ENCODE data around the gene DLGAP1. TPM values are rescaled to one million over a fixed set of nuclear protein-coding genes. Genes with fewer than 3 reads are reported as not detected.

The DLGAP1 gene
- total and polyA plus RNA-seq, 2 of the 8 experiments (the other 6 are each of a cell fraction or from before 2014, with no cell fraction given) = 11.8 to 16.9 TPM

GRCh38 chr18:3692691-3693090, 762.4 kb downstream of the DLGAP1 start:
- DNase-seq (ENCODE audit: low read depth in 1 of 2, low spot score in 2 of 2) (no peak), FAIRE-seq (no peak)
- Histone ChIP-seq H3K36me3 (ENCODE audit: control insufficient read depth in 2 of 4, insufficient read depth in 4 of 4, low read length in 3 of 4) (no peaks in the 10 kb centered on the region), H2BK5ac (ENCODE audit: low read depth, low read length) (no peak overlapping the region), H3K27me3 (replicated peaks in 1 of 4; ENCODE audit: control insufficient read depth in 3 of 4, extremely low read depth in 1 of 4, insufficient read depth in 3 of 4, low read length in 3 of 4) (no peaks in the 10 kb centered on the region), H3K79me2 (ENCODE audit: control insufficient read depth in 1 of 2, insufficient read depth in 2 of 2, low read length in 2 of 2) (no peaks in the 10 kb centered on the region), H2BK15ac (ENCODE audit: low read length) (no peak overlapping the region), H2BK12ac (ENCODE audit: low read depth, low read length) (no peak overlapping the region), H2BK120ac (replicated peaks; ENCODE audit: low read depth, low read length) (no peak overlapping the region), H3K4me3 (ENCODE audit: extremely low read depth in 1 of 4, insufficient read depth in 2 of 4, low read depth in 3 of 4, low read length in 4 of 4) (no peak overlapping the region), H3K4me2 (ENCODE audit: insufficient read depth in 1 of 2, low read depth in 2 of 2, low read length in 2 of 2) (no peak overlapping the region), H3K4ac (replicated peaks; ENCODE audit: insufficient read length, low read depth, low read length) (no peak overlapping the region), H2BK20ac (ENCODE audit: low read length) (no peak overlapping the region), H4K20me1 (replicated peaks in 1 of 2; ENCODE audit: control insufficient read depth in 1 of 2, insufficient read depth in 2 of 2, low read length in 2 of 2) (no peaks in the 10 kb centered on the region), H4K5ac (ENCODE audit: insufficient read length, low read depth, low read length) (no peak overlapping the region), H3K18ac (ENCODE audit: extremely low read depth, low read length) (no peak overlapping the region), H3K79me1 (ENCODE audit: low read depth, low read length) (no peaks in the 10 kb centered on the region), H3K23me2 (ENCODE audit: low read depth, low read length) (no peaks in the 10 kb centered on the region), H3K9me3 (ENCODE audit: insufficient read depth in 2 of 2, low read depth in 1 of 2, low read length in 1 of 2) (no peaks in the 10 kb centered on the region), H3K23ac (ENCODE audit: insufficient read length) (no peak overlapping the region), H3K4me1 (replicated peaks in 1 of 4; ENCODE audit: control insufficient read depth in 3 of 4, insufficient read depth in 4 of 4, low read length in 3 of 4) (peaks cover 0 to 6% (median 0%) of the 10 kb centered on the region in 4 experiments; a peak in 2 of 7 replicates), H2AK5ac (ENCODE audit: low read depth, low read length) (no peak overlapping the region), H4K8ac (ENCODE audit: extremely low read depth, insufficient read depth, low read length) (no peak overlapping the region), H2AFZ (ENCODE audit: low read length) (no peak overlapping the region), H4K91ac (replicated peaks; ENCODE audit: insufficient read length, low read length) (no peak overlapping the region), H3K9ac (replicated peaks in 1 of 4; ENCODE audit: extremely low read depth in 1 of 4, low read depth in 3 of 4, low read length in 3 of 4) (no peak overlapping the region), H3K14ac (ENCODE audit: insufficient read length) (no peak overlapping the region), H3K56ac (replicated peaks; ENCODE audit: insufficient read length, low read depth, low read length) (no peak overlapping the region), H3K27ac (ENCODE audit: low read depth, low read length) (no peak overlapping the region)
- CTCF ChIA-PET (ENCODE audit: partially characterized antibody) = interaction anchor here (0.6 to 3.0 kb wide), 15 partner anchors 10 to 1070 kb away, joined by 3 to 18 read pairs (median 4); no protein-coding TSS in a partner anchor
- WGBS, 2 experiments (ENCODE audit: extremely low coverage in 1 of 2, insufficient coverage in 1 of 2, insufficient read length in 1 of 2, insufficient replicate concordance in 2 of 2, low coverage in 1 of 2, low lambda C conversion rate in 2 of 2, missing lambda C conversion rate in 1 of 2) = 96% methylated on average over 2 of the region's 2 CpGs; no CpG with 5 or more reads in 1 of the 2 experiments
- POLR2A ChIA-PET (ENCODE audit: partially characterized antibody) = no interaction called here
- TF ChIP-seq NRF1 (IDR thresholded peaks at IDR 0.05; ENCODE audit: low read depth, low read length) (no peak), GABPA (IDR thresholded peaks at IDR 0.05; ENCODE audit: borderline replicate concordance, insufficient read depth, low read length) (no peak)
